OCI-LY7 (cell line): Measurements from ENCODE around the gene HAGHL.

Source experiments
- CTCF ChIP-seq: fragments of 200-600 bp; sonication (generic); conservative IDR thresholded peaks from 2 replicates; pipeline ENCODE4 v1.5.1; 2014; ENCODE audit warnings: mild to moderate bottlenecking, antibody characterized with exemption, low read length, moderate library complexity, mixed read lengths
- EZH2phosphoT487 ChIP-seq: fragments of 200-600 bp; sonication (generic); IDR thresholded peaks from 2 replicates; pipeline ENCODE4 v1.6.1; 2018; ENCODE audit warnings: low read depth, borderline replicate concordance, mild to moderate bottlenecking, mixed run types, antibody characterized with exemption, low read length, moderate library complexity, mixed read lengths

- TF ChIP-seq CTCF (no peak), EZH2phosphoT487 (no peak)
Observed at GRCh38 chr16:695355-696089, 31.4 kb upstream of the HAGHL start.
